GM12873 (cell line): ENCODE data around the gene UBE2O.

Source experiments
- CTCF ChIP-seq: IDR thresholded peaks from 2 replicates; pipeline ENCODE4 v1.5.1; 2012; ENCODE audit warnings: low read depth, mild to moderate bottlenecking, moderate library complexity, low read length, control low read depth; ENCODE audit not compliant: insufficient read depth; ENCODE audit errors: missing control alignments

Gene UBE2O

GRCh38 chr17:76399175-76400172, 53.5 kb downstream of the UBE2O start:
- no peak for TF ChIP-seq CTCF

DNA sequence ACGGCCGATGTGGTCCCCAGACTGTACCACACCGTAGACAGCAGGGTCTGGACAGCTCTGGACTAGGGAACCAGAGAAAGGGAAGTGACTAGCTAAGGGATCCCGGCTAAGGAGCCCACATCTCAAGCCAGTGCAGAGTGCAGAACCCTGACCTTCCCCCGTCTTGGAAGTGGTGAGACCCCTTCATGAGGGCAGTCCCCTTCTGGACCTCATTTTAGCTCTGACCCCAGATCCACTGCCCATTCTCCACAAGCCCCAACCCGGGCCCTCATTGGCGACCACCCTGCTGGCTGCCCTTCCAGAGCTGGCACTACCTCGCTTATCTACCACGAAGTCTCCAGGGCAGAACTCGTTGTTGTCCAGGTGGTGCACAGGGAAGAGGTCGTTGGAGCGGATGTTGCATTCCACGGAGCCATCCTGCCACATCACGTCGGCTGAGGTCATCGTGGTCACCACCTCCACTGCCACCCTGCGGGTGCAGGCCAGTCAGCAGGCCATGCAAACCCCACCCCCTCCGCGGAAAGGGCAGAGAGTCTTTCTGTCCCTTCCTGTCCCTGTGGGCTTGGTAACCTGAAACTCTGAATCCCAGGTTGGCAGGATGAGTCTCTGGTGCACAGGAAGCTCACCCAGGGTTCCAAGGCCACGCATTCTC, 54.3 kb downstream of the UBE2O start:
- TF ChIP-seq CTCF, result no peak

DNA sequence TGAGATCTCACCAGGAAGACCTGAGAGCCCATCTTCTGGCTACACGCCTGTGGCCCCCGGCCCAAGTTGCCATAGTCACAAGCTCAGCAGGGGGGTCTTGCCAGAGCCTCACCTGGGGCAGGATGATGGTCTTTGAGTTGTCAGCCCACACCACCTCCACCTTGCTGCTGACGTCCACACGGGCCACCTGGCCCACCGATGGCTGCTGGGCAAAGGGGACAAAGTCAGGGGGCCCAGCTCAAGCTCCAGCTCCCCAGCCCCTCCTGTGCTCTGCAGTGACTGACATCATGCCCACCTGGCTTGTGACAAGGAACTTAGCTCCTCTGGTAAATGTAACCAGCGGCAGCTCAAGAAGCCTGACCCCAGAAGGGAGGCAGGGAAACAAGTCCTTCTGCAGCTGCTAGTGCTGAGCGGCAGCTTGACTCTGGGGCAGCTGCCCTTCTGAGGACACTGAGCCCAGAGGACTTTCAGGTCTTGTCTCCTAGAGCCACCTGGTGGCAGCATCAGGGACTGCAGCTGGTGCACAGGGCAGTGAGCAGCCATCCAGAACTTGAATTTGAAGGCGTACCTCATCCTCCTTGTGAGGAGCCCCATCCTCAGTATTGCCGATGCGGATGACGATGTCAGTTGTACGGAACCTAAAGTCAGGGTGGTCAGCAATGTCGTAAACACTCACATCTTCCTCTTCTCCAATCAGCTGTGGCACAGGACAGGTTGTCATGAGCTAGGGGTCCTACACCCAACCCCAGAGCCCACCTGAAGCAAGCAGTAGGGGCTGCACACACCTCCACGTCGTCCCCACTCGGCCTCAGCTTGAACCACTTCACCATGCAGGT, 55.0 kb downstream of the UBE2O start:
- TF ChIP-seq CTCF, result peak; percentile 100

- no peak for TF ChIP-seq CTCF
Observed at GRCh38 chr17:76397184-76397583, 55.8 kb downstream of the UBE2O start.

DNA sequence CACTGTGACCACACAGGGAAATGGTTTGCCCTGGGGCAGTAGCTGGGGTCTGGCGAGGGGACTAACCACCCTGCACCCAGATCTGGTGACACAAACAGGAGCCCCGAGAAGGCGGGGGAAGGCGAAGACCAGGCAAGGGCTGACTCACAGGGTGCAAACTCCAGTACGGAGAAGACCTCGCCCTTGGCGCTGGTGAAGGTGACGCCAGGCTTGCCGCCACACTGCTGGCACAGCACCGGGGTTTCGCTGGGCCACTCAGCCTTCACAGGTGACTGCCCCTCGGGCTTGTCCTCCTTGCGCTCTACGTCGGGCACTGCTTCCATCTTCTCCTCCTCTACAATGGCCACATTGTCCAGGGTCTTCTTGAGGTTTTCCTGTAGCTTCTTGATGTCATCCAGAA, 57.0 kb downstream of the UBE2O start:
- no peak for TF ChIP-seq CTCF

GRCh38 chr17:76394166-76394565, 58.8 kb downstream of the UBE2O start:
- TF ChIP-seq CTCF, result no peak
